Non-pigmented ciliary epithelial cell (primary cell): ENCODE data around the gene IFT43.

ENCODE experiments used
- DNase-seq: peaks from one replicate; pipeline ENCODE4 v3.0.0-alpha.2; 2010; ENCODE audit warnings: low read depth

The IFT43 gene

GRCh38 chr14:76015191-76015590, 29.6 kb downstream of the IFT43 start:
- DNase-seq: no peak

GRCh38 chr14:76015668-76016067, 30.1 kb downstream of the IFT43 start:
- no peak for DNase-seq

DNA sequence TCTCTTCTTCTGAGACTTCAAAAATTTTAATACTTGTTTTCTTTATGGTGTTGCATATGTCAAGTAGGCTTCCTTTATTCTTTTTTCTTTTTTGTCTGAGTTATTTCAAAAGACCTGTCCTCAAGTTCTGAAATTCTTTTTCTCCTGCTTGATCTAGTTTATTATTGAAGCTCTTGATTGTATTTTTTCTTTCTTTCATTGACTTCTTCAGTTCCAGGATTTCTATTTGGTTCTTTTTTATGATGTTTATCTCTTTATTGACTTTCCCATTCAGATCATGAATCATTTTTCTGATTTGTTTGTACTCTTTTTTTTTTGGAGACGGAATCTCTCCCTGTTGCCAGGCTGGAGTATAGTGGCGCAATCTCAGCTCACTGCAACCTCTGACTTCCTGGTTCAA, 34.1 kb downstream of the IFT43 start:
- no peak for DNase-seq

DNA sequence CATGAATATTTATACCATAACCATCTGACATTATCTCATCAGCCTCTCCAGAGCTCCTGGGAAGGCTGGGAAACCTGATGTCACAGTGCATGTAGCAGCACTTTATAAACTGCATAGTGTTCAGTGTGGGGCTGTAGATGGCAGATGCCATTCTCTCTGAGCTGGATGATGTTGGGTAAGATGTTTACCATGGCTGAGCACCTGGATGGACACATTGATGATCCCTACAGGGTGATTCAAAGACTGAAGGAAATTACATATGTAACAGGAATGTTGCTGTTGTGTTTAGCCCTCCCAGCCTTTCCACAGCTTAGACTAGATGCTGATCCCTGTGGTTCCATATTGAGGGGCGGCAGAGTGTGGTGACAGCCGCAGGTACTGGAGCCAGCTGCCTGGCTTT, 37.4 kb downstream of the IFT43 start:
- DNase-seq: no peak

DNA sequence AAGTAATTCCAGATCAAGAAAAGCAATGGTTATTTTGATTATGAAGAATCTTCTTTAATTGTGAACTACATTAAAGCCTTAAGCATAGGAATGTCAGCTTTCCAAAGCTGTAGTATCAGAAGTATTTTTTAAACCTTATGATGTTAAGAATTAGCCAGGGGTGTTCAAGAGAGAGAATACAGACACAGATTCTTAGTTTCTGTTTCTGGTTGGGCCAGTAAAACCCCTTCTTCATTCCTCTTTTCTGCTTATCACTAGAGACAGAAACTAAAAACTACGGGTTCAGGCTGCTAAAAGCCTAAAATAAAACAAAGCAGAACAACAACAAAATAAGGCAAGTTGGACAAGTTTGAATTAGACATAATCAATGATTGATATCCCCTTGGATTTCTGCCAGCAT, 38.2 kb downstream of the IFT43 start:
- no peak for DNase-seq

DNA sequence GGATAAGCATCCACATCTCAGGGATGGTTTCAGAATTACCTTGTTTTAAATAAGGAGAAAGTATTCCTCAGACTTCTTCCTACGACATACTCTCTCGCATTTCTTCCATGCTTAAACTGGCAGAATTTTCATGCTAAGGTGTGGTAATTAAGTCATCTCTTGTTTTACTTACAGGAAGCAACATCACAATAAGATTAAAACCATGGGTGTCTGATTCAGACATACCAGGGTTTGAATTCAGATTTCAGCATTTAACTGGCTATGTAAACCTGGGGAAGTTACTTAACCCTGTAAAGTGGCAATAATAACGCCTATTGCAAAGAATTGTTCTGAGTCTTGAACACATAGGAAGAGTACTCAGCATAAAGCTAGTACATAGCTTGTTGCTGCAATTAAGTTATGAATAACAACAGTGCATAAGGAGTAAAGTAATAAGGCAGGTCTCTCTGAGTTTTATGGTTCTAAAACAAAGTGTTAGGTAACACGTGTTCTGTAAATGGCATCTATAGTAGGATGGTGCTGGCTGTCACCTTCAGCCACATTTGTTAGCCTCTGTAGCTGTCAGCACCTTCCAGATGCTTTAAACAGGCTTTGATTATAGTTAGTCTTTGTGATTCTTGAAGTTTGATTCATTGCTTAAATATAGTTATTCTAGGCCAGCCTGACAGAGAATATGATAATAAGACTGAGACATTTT, 38.8 kb downstream of the IFT43 start:
- DNase-seq: no peak

DNA sequence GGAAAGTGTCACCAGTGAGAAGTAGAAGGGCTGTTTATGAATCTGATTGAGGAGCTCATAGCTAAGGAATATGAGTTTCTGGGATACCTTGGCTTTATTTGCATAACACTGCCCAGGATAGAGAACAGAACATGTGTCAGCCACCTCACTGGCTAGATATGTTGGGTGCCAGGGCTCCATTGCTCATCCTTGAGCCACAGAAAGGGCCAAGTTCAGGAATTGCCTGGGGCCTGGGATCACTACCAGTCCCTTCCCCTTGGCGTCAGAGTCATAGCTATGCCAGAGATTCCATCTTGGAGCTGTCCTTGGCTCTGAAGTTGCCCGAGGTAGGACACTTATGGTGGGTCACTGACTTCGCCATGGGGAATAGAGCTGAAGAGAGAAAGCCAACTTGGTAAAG, 49.0 kb downstream of the IFT43 start:
- DNase-seq: no peak

DNA sequence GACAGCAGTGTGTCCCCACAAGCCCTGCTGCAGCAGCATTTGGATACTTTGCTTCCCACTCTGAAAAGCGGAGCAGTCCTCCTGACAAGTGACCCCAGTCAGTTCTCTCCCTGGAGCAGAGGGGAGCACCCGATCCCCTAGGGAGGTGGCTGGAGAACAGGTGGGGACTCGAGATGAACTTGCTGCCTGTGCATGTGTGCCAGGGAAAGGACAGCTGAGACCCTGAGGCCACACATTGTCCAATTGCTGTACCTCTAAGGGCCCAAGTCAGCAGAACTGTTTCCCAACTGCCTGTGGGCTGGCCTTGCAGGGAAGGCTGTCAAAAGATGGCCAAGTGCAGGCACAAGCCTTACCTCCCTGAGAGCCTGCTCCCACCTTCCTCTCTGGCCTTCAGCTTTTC, 55.1 kb downstream of the IFT43 start:
- DNase-seq: no peak

- DNase-seq: no peak
Measured at GRCh38 chr14:76045773-76046172, 60.2 kb downstream of the IFT43 start.

GRCh38 chr14:76050250-76050649, 64.7 kb downstream of the IFT43 start:
- DNase-seq: no peak

GRCh38 chr14:76050797-76051392, 65.3 kb downstream of the IFT43 start:
- peak; percentile 20 for DNase-seq

DNA sequence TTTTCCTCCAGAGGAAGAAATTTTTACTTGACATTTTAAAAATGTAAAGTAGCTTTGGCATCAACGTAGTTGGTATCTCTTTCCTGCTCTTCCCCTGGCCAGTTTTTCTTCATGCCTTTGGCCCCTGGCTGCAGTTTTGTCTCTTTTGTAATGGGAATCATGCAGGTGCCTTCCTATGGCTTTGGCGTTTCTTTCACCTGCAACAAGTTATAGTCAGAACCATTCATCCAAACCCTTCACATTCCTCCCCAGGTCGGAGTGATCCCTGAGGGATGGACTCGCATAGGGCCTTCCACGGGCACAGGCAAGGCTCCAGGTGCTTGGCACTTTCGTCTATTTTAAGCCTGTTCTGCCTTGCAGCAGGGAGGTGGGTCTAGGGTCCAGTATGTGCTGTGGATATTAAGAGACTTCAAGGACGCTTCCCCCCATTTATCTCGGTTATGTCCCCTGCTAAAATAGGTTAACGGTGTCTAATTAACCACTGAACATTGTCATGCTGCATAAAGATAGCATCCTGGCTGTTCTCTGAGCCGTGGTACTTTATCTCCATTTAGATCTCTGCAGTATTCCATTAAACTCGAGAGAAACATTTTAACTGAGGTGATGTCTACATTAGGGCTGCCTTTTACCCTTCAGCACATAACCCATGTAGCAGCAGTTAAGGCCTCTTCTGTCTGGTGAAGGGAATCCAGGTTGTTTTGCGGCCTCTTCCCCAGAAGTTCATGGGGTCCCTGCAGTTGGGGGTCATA, 66.3 kb downstream of the IFT43 start:
- DNase-seq: no peak

DNA sequence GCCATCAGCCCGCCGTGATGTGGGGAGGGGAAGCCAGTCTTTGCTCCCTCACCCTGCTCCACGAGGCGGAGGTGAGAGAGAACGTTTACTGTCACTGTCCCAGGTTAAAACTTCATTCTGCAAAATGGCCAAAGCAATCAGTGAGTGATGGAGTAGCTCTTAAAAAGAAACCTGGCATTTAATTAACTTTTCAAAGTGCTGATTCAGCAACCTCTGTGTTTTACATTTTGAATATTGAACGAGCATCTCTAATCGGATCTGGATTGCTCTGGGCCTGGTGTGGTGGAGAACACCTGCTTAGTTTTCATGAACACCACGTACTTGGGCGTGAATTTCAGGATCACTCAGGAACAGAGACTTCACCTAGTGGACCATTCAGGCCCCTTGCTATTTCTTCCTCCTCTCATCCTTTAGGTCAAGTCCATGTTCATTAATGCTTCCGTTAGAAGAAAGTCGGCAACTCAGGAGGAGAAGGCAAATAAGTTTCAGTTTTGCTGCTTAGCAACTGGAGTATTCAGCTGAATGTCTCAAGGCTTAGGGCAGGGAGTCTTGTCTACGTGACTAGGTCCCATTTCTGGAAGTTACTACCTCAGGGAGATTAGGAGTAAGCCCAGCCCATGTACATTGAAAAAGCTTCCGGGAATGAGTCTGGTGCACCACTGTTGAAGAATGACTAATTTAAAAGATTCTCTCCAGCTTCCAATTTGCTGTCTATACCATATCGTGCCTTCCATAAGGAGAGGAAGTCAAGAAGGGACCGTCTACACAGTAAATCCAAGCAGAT, 68.2 kb downstream of the IFT43 start:
- DNase-seq: no peak

GRCh38 chr14:76055330-76055729, 69.8 kb downstream of the IFT43 start:
- no peak for DNase-seq

- DNase-seq: no peak
Measured at GRCh38 chr14:76056128-76056527, 70.6 kb downstream of the IFT43 start.

DNA sequence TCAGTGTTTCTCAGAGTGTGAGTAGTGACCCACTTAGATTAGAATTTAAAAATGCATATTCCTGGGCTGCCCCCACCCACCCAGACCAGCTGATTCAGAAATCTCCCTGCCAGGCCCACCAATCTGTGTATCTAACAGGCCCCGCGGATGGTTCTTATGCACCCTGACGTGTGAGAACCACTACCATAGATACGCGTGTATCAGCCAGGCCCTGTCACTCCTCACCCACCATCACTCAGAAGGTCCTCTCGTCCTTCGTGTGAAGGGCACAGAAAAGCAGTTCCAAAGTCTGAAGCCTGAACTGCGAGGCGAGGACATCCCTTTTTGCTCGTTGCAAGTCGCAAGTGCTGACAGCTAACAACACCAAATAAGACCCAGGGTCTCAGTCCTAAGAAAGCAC, 72.4 kb downstream of the IFT43 start:
- no peak for DNase-seq

DNA sequence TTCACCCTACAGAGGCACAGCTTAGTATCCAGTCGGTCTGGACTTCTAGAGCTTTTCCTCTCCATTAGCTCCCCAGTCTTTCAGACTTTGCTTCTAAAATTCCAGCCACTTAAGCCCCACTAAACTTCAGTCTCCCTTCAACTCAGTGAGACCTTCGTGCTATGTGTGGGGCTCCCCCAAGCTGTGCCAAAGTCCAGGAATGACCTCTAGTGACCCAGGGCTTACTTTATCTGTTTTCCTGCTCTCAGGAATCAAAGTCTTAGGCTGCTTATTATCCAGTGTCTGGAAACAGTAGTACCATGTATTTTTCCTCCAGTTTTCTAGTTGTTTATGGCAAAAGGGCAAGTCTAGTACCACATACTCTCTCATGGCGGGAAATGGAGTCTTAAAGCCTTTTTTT, 77.8 kb downstream of the IFT43 start:
- no peak for DNase-seq

DNA sequence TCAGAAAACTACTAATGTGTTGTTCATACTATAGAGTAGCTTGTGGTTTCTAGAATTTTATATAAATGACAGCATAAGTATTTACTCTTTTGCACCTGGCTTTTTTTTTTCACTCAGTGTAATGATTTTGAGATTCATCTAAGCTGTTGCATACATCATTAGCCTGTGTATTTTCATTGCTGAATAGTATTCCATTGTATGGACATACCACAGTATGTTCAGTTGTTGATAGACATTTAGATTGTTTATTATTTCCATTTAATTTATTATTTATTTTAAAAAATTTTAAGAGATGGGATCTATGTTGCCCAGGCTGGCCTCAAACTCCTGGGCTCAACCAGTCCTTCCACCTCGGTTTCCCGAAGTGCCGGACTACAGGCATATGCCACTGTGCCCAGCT, 80.0 kb downstream of the IFT43 start:
- no peak for DNase-seq

DNA sequence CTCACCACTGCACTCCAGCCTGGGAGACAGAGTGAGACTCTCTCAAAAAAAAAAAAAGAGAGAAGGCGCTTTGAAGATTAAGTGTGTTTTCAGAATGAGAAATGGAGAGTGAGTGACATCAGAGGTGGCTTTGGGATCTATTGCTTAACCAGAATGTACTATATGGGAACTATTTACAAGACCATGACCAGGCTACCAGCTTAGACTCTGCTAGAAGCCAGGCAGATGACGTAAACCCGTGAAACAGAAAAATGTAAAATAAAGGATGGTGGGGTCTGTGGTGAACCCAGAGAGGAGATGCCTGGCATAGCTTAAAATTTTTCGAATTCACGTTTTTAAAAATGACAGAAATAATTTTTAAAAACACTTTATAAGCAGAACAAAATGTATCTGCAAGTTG, 82.0 kb downstream of the IFT43 start:
- DNase-seq: no peak

DNA sequence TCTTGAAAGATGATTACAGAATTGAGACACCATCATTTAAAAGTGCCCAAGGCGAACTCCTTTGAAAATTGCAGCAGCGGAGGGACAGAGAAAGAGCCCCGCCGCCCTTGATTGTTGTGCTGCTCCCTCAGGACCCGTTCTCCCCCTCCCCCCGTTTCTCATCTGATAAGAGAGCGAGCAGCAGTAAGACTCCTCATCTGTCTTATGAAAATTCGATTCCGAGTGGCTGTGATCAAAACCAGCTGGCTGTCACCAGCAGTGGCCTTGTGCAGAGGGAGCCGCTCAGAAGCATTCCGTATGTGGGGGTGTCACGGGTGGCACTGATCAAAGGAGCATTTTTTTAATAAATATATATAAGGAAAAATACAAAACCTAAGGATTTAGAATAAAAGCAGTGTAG, 88.2 kb downstream of the IFT43 start:
- no peak for DNase-seq

- DNase-seq: no peak
Measured at GRCh38 chr14:76077340-76077739, 91.8 kb downstream of the IFT43 start.

DNA sequence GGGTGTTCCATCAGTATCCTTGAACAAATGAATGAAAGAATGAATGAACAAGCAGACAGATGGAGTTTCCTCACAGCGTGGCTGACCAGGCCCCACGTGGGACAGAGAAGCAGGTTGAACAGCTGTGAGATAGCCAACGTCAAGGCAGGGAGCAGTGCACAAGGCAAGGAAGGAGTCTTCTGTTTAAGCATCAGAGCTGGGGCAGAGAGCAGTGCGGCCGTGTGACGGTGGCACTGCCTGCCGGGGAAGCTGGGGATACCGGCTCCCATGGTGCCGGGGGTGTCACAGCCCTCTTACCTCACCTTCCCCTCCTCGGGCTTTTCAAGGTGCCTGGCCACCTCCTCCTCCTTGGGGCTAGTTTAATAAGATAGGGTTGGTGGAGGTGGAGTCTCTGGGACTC, 92.9 kb downstream of the IFT43 start:
- DNase-seq: no peak

DNA sequence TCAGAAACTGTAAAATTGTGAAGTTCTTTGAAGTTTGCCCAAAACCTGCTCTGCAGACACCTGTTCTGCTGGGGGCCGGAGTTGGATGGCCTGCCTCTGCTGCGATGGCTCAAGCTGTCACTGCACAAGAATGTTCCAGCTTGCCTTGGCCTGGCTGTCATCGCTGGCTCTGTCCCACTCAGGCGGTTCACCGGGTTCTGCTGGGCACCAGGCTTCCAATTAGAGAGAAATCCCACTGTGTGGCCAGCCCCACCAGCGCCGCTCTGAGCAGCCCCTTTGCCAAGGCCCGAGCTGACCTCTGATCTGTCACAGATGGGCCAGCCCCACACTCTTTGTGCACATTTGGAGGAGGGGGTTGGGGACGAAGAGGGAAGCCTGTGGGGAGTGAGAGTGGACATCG, 94.5 kb downstream of the IFT43 start:
- no peak for DNase-seq
